ENCODE results near the gene CFD. TPM values are rescaled to one million over a fixed set of nuclear protein-coding genes. Genes with fewer than 3 reads are reported as not detected.

The CFD gene
- polyA plus RNA-seq, 1 of the 3 experiments (the other 2 are of a cell fraction), result 2.5 TPM

DNA sequence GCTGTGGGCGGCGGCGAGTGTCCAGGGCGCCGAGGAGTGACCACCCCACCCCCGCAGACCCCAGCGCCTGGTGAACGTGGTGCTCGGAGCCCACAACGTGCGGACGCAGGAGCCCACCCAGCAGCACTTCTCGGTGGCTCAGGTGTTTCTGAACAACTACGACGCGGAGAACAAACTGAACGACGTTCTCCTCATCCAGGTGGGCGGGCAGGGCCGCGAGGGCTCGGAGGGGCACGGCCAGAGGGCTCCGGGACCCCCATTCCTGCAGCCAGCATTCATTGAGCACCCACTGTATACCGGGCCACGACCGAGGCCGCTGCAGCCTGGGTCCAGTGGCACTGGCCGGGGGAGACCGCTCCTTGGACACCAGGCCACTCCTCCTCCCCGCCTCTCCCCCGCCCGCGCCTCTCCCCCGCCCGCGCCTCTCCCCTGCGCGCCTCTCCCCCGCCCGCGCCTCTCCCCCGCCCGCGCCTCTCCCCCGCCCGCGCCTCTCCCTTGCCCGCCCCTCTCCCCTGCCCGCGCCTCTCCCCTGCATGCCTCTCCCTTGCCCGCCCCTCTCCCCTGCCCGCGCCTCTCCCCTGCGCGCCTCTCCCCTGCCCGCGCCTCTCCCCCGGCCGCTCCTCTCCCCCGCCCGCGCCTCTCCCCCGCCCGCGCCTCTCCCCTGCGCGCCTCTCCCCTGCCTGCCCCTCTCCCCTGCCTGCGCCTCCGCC lies 15.5 kb upstream of the CFD start (continued):
- TF ChIP-seq REST (IDR thresholded peaks at IDR 0.05; ENCODE audit: low read depth, low read length), result no peak

DNA sequence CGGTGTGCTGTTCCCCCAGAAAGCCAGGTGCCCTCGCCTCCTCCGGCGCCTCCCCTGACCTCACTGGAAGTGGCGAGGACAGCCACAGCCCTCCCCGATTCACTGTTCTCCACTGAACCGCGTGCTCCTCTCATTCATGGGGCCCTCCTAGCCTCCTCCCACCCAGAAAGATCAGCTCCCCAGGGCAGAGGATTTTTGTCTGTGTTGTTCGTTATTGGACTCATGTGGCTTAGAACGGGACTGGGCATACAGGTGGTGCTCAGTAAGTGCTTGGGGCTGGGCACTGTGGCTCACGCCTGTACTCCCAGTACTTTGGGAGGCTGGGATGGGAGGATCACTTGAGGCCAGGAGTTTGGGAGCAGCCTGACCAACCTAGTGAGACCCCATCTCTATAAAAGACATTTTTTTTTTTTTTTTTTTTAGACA lies 14.9 kb upstream of the CFD start:
- Histone ChIP-seq H4K20me1 (ENCODE audit: insufficient read depth) (no peaks in the 10 kb centered on the region), H3F3A (replicated peaks; ENCODE audit: insufficient read depth) (peaks cover 9% of the 10 kb centered on the region), H3K4me1 (ENCODE audit: control insufficient read depth in 1 of 2, insufficient read depth in 2 of 2, low read depth in 1 of 2, low read length in 1 of 2) (no peaks in the 10 kb centered on the region; a peak in 1 of 4 replicates), H2AFZ (ENCODE audit: low read depth) (no peak overlapping the region), H3K9me2 (no peaks in the 10 kb centered on the region), H3K9me3 (no peaks in the 10 kb centered on the region), H3K4me3 (ENCODE audit: low read depth in 2 of 2, low read length in 1 of 2) (no peak overlapping the region), H3K27ac (ENCODE audit: low read depth in 2 of 2, low read length in 1 of 2) (no peak overlapping the region), H3K4me2 (no peak overlapping the region), H3K79me2 (ENCODE audit: insufficient read depth) (no peaks in the 10 kb centered on the region), H3K27me3 (ENCODE audit: insufficient read depth) (peaks cover 73% of the 10 kb centered on the region), H3K9ac (no peak overlapping the region), H3K36me3 (replicated peaks in 1 of 2; ENCODE audit: control insufficient read depth in 1 of 2, insufficient read depth in 2 of 2, low read length in 1 of 2) (no peaks in the 10 kb centered on the region)
- TF ChIP-seq EZH2phosphoT487 (IDR thresholded peaks at IDR 0.05; ENCODE audit: borderline replicate concordance, low read depth), result no peak
- TF ChIP-seq CTCF (IDR thresholded peaks at IDR 0.05), result no peak
- TF ChIP-seq EP300 (IDR thresholded peaks at IDR 0.05; ENCODE audit: borderline replicate concordance in 1 of 2, low read depth in 1 of 2, low read length in 1 of 2), result no peak
- TF ChIP-seq FOXJ3 (CRISPR knock-in tag; IDR thresholded peaks at IDR 0.05), result no peak
- TF ChIP-seq, protein P1, sequence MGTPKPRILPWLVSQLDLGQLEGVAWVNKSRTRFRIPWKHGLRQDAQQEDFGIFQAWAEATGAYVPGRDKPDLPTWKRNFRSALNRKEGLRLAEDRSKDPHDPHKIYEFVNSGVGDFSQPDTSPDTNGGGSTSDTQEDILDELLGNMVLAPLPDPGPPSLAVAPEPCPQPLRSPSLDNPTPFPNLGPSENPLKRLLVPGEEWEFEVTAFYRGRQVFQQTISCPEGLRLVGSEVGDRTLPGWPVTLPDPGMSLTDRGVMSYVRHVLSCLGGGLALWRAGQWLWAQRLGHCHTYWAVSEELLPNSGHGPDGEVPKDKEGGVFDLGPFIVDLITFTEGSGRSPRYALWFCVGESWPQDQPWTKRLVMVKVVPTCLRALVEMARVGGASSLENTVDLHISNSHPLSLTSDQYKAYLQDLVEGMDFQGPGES (IDR thresholded peaks at IDR 0.05; ENCODE audit: low read depth, low read length), result no peak
- no peak for TF ChIP-seq TEAD4 (IDR thresholded peaks at IDR 0.05; ENCODE audit: borderline replicate concordance, insufficient read depth)
- TF ChIP-seq, protein P2, sequence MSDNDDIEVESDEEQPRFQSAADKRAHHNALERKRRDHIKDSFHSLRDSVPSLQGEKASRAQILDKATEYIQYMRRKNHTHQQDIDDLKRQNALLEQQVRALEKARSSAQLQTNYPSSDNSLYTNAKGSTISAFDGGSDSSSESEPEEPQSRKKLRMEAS (IDR thresholded peaks at IDR 0.05; ENCODE audit: low read depth), result no peak
- no peak for TF ChIP-seq GABPA (IDR thresholded peaks at IDR 0.05; ENCODE audit: low read depth)
- no peak for TF ChIP-seq ZBTB33 (IDR thresholded peaks at IDR 0.05; ENCODE audit: borderline replicate concordance, low read depth)
- no peak for TF ChIP-seq RAD21 (IDR thresholded peaks at IDR 0.05; ENCODE audit: low read length)
- TF ChIP-seq SMC3 (IDR thresholded peaks at IDR 0.05; ENCODE audit: low read depth, low read length), result no peak
- TF ChIP-seq GATA2 (CRISPR knock-in tag; IDR thresholded peaks at IDR 0.05), result no peak
- TF ChIP-seq YY1 (IDR thresholded peaks at IDR 0.05; ENCODE audit: low read depth), result no peak
- TF ChIP-seq USF2 (IDR thresholded peaks at IDR 0.05; ENCODE audit: borderline replicate concordance, low read depth, low read length), result no peak
- ChIA-PET CTCF (interaction anchor here (1.1 kb wide), 1 partner anchor 20 kb away, joined by 3 read pairs; no protein-coding TSS in a partner anchor), POLR2A (no interaction called here)
- WGBS (ENCODE audit: low lambda C conversion rate), result 22% methylated on average over 9 of the region's 11 CpGs
- no peak for DNase-seq

Measured in SK-N-SH (cell line).